Endothelial cell of umbilical vein (primary cell): ENCODE data around the gene FMN2. TPM values are rescaled to one million over a fixed set of nuclear protein-coding genes. Genes with fewer than 3 reads are reported as not detected.

Experiments used
- BruUV-seq: library from RNA; stranded (reverse); fragments of 400-500 nt; replicated peaks from 2 replicates; lab custom pipeline; 2021; lab: Mats Ljungman, UMichigan
- CTCF ChIA-PET: fragments of 300-600, 350-600 bp; sonication (Branson Sonifier 250); formaldehyde crosslinking; loops from one replicate; lab custom pipeline; 2021; ENCODE audit warnings: antibody characterized with exemption, inconsistent platforms; lab: Charles Lee
- POLR2A ChIA-PET: fragments of 300-600, 350-600 bp; sonication (Branson Sonifier 250); formaldehyde crosslinking; loops from one replicate; lab custom pipeline; 2021; ENCODE audit warnings: antibody characterized with exemption, inconsistent platforms; lab: Charles Lee
- DNase-seq: peaks from one replicate; pipeline ENCODE4 v3.0.0-alpha.2; 2011; ENCODE audit warnings: low read depth, low spot score
- FAIRE-seq: peaks from 2 replicates; lab custom pipeline; 2011; peaks lifted over from hg19 to GRCh38; lab: Jason Lieb, UNC
- H2AFZ ChIP-seq: 2 replicates; pipeline ENCODE4 v1.6.0; 2012; ENCODE audit warnings: low read depth, low read length, control low read depth, inconsistent platforms
- H3K27ac ChIP-seq: 2 replicates; pipeline ENCODE4 v1.5.1; 2011; ENCODE audit warnings: low read depth, mild to moderate bottlenecking, control low read depth, low read length, moderate library complexity; ENCODE audit not compliant: insufficient read depth
- H3K27me3 ChIP-seq, 2 experiments: 2 replicates each; pipeline versions ENCODE4 v1.6.0 to v1.6.1; 2011; ENCODE audit warnings: low read length in 2 of 2, mixed read lengths in 1 of 2; ENCODE audit not compliant: control insufficient read depth in 2 of 2, insufficient read depth in 2 of 2
- H3K36me3 ChIP-seq, 2 experiments: 2 replicates in 1 of 2; 3 replicates in 1 of 2; pipeline ENCODE4 v1.5.1; 2011; ENCODE audit warnings: low read length in 2 of 2, mild to moderate bottlenecking in 1 of 2, moderate library complexity in 1 of 2; ENCODE audit not compliant: control insufficient read depth in 2 of 2, insufficient read depth in 2 of 2; ENCODE audit errors: extremely low read depth in 1 of 2
- H3K4me1 ChIP-seq: 3 replicates; pipeline ENCODE4 v1.5.1; 2011; ENCODE audit warnings: mild to moderate bottlenecking, low read length; ENCODE audit not compliant: control insufficient read depth, insufficient read depth; ENCODE audit errors: extremely low read depth
- H3K4me2 ChIP-seq: 2 replicates; pipeline ENCODE4 v1.6.1; 2011; ENCODE audit warnings: low read length, control low read depth, mixed read lengths; ENCODE audit not compliant: insufficient read depth
- H3K4me3 ChIP-seq, 3 experiments: fragments of 200-600 bp in 1 of 3; sonication (generic), shearing (Covaris generic) in 1 of 3; replicated peaks in 1 of 3; 2 replicates each; pipeline ENCODE4 v1.5.1; 2011 to 2016; ENCODE audit warnings: control low read depth in 3 of 3, low read length in 3 of 3, mild to moderate bottlenecking in 2 of 3, inconsistent platforms in 1 of 3, low read depth in 1 of 3, moderate library complexity in 1 of 3; ENCODE audit not compliant: insufficient read depth in 1 of 3
- H3K79me2 ChIP-seq: 2 replicates; pipeline ENCODE4 v1.6.0; 2012; ENCODE audit warnings: low read length, inconsistent platforms; ENCODE audit not compliant: control insufficient read depth, insufficient read depth
- H3K9ac ChIP-seq: replicated peaks from 2 replicates; pipeline ENCODE3; 2011; ENCODE audit warnings: low read length, control low read depth; ENCODE audit not compliant: insufficient read depth; ENCODE audit errors: extremely low read depth
- H3K9me1 ChIP-seq: replicated peaks from 3 replicates; pipeline ENCODE4 v1.6.0; 2011; ENCODE audit warnings: mild to moderate bottlenecking, low read length; ENCODE audit not compliant: control insufficient read depth, insufficient read depth; ENCODE audit errors: extremely low read depth
- H3K9me3 ChIP-seq: replicated peaks from 2 replicates; pipeline ENCODE4 v1.5.1; 2012; ENCODE audit warnings: low read length, inconsistent platforms; ENCODE audit not compliant: control insufficient read depth, insufficient read depth
- H4K20me1 ChIP-seq: replicated peaks from 2 replicates; pipeline ENCODE3; 2011; ENCODE audit warnings: mild to moderate bottlenecking, low read length; ENCODE audit not compliant: control insufficient read depth, insufficient read depth; ENCODE audit errors: extremely low read depth
- EZH2 ChIP-seq: IDR thresholded peaks from 2 replicates; pipeline ENCODE4 v1.6.1; 2012; ENCODE audit warnings: borderline replicate concordance, low read depth, mild to moderate bottlenecking, moderate library complexity, low read length, inconsistent platforms; ENCODE audit not compliant: severe bottlenecking
- FOS ChIP-seq: IDR thresholded peaks from 2 replicates; pipeline ENCODE4 v1.6.1; 2011; ENCODE audit warnings: mild to moderate bottlenecking, low read length, moderate library complexity, borderline replicate concordance; ENCODE audit not compliant: insufficient read depth
- GATA2 ChIP-seq: IDR thresholded peaks from 2 replicates; pipeline ENCODE4 v1.7.0; 2011; ENCODE audit warnings: low read depth, mild to moderate bottlenecking, moderate library complexity, mixed read lengths, low read length; ENCODE audit not compliant: insufficient read length, insufficient read depth
- JUN ChIP-seq: IDR thresholded peaks from 2 replicates; pipeline ENCODE4 v1.6.1; 2011; ENCODE audit warnings: borderline replicate concordance, low read depth; ENCODE audit not compliant: insufficient read length, insufficient read depth
- MYC ChIP-seq: IDR thresholded peaks from one replicate; pipeline ENCODE4 v1.6.1; 2011; ENCODE audit warnings: mild to moderate bottlenecking, low read depth, low read length
- POLR2A ChIP-seq: IDR thresholded peaks from 2 replicates; pipeline ENCODE4 v1.6.1; 2012; ENCODE audit warnings: low read depth, mild to moderate bottlenecking, control low read depth, low read length
- POLR2AphosphoS5 ChIP-seq: IDR thresholded peaks from 2 replicates; pipeline ENCODE4 v1.6.1; 2012; ENCODE audit warnings: low read depth, mild to moderate bottlenecking, control low read depth, low read length, moderate library complexity; ENCODE audit not compliant: insufficient read depth
- dilution Hi-C: fragments of 300-500 bp; cut with MboI; formaldehyde crosslinking; loops from one replicate; pipeline ENCODE4 v1.15.0; 2019; ENCODE audit warnings: low sequenced_read_pairs; ENCODE audit not compliant: extremely low pct_ligation_motif_present
- intact Hi-C: fragments of 100-400 bp; cut with micrococcal nuclease; formaldehyde crosslinking; loops from one replicate; pipeline ENCODE4 v1.10.0; 2022
- polyA plus RNA-seq, 4 experiments: library from polyadenylated mRNA; depleted of rRNA in 3 of 4; stranded (reverse) in 3 of 4; unstranded in 1 of 4; fragments of >200 nt; gene quantifications; 2 replicates each; pipeline versions ENCODE4 v1.2.1 to v1.2.3, GENCODE V29; 2011 to 2012; ENCODE audit warnings: missing spikeins in 1 of 4
- total RNA-seq: library from RNA; stranded (reverse); gene quantifications from 2 replicates; pipeline ENCODE4 v1.2.3, GENCODE V29; 2021
- TF ChIP-seq, protein P1 (sequence below), 2 donors: IDR thresholded peaks; 1 replicate in 1 of 2; 2 replicates in 1 of 2; pipeline ENCODE4 v1.5.1; 2011; ENCODE audit warnings: low read length in 2 of 2, mild to moderate bottlenecking in 2 of 2, moderate library complexity in 2 of 2, control low read depth in 1 of 2, inconsistent platforms in 1 of 2, low read depth in 1 of 2; ENCODE audit not compliant: insufficient read depth in 1 of 2; ENCODE audit errors: extremely low read depth in 1 of 2
- TF ChIP-seq, protein P2 (sequence below): IDR thresholded peaks from 2 replicates; pipeline ENCODE4 v1.6.1; 2011; ENCODE audit not compliant: insufficient read depth, insufficient read length

FMN2 gene
- total and polyA plus RNA-seq, 2 donors (not counting 3 experiments of a cell fraction or from before 2014, with no cell fraction given): not detected

DNA sequence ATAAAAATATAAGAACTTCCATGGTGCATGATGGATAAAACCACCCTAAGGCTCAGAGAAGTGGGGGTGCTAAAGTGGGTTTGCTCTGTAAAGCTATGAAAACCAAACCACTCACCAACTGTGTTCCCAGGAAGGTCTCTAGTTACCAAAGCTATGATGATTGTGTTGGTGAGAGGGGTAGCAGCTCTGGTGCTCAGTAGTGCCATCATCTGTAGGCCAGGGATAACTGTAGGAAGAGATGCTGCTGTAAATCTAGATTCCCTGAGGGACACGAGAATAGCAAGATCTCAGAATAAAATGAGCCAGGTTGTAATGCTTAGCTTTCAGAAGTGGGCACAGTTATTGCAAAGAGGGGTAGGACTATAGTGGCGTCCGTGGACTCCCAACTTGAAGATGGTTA is 395.8 kb downstream of the FMN2 start:
- no peak overlapping the region for H3K9ac ChIP-seq
- intact Hi-C loops: no loop called here
- CTCF ChIA-PET: no interaction called here

More for the DNA sequence above, 395.8 kb downstream of the FMN2 start:
- POLR2A ChIA-PET: no interaction called here
- FAIRE-seq: no peak
- Histone ChIP-seq H3K4me2 (no peak overlapping the region), H2AFZ (no peak overlapping the region), H3K9me1 (no peaks in the 10 kb centered on the region), H3K4me3 (no peak overlapping the region), H3K36me3 (no peaks in the 10 kb centered on the region), H3K4me1 (no peaks in the 10 kb centered on the region), H3K9me3 (peaks cover 6% of the 10 kb centered on the region), H4K20me1 (no peaks in the 10 kb centered on the region), H3K79me2 (no peaks in the 10 kb centered on the region), H3K27ac (no peak overlapping the region), H3K27me3 (no peaks in the 10 kb centered on the region)
- no TSS peak for BruUV-seq
- dilution Hi-C loops: no loop called here
- TF ChIP-seq, protein P1, sequence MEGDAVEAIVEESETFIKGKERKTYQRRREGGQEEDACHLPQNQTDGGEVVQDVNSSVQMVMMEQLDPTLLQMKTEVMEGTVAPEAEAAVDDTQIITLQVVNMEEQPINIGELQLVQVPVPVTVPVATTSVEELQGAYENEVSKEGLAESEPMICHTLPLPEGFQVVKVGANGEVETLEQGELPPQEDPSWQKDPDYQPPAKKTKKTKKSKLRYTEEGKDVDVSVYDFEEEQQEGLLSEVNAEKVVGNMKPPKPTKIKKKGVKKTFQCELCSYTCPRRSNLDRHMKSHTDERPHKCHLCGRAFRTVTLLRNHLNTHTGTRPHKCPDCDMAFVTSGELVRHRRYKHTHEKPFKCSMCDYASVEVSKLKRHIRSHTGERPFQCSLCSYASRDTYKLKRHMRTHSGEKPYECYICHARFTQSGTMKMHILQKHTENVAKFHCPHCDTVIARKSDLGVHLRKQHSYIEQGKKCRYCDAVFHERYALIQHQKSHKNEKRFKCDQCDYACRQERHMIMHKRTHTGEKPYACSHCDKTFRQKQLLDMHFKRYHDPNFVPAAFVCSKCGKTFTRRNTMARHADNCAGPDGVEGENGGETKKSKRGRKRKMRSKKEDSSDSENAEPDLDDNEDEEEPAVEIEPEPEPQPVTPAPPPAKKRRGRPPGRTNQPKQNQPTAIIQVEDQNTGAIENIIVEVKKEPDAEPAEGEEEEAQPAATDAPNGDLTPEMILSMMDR (IDR thresholded peaks at IDR 0.05; ENCODE audit: extremely low read depth in 1 of 2, insufficient read depth in 1 of 2, low read depth in 1 of 2, low read length in 2 of 2): no peak
- TF ChIP-seq POLR2AphosphoS5 (no peak), POLR2A (no peak), MYC (no peak), JUN (no peak), GATA2 (no peak), FOS (no peak), EZH2 (no peak)
- TF ChIP-seq, protein P2, sequence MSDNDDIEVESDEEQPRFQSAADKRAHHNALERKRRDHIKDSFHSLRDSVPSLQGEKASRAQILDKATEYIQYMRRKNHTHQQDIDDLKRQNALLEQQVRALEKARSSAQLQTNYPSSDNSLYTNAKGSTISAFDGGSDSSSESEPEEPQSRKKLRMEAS: no peak
- DNase-seq: no peak
